Cardiac muscle cell (in vitro differentiated cells and primary cell): ENCODE results near the gene TMEM255B. TPM values are rescaled to one million over a fixed set of nuclear protein-coding genes. Genes with fewer than 3 reads are reported as not detected.
A peak's percentile ranks its signal among the peaks of the same experiment; 100 is the strongest.

ENCODE experiments used
- DNase-seq, 2 donors: peaks; one replicate each; pipeline versions ENCODE4 v3.0.0 to v3.0.0-alpha.2; 2010 to 2017; ENCODE audit warnings: low read depth in 1 of 2, low spot score in 1 of 2
- H3K27ac ChIP-seq: fragments of 200-600 bp; sonication (generic); 2 replicates; pipeline ENCODE4 v1.5.1; 2016
- H3K27me3 ChIP-seq: fragments of 200-600 bp; sonication (generic); 2 replicates; pipeline ENCODE4 v1.6.0; 2016; ENCODE audit warnings: control low read depth
- H3K36me3 ChIP-seq: fragments of 200-600 bp; sonication (generic); 2 replicates; pipeline ENCODE4 v1.5.1; 2016; ENCODE audit warnings: control low read depth
- H3K4me1 ChIP-seq: fragments of 200-600 bp; sonication (generic); 2 replicates; pipeline ENCODE4 v1.8.1; 2017; ENCODE audit warnings: low read depth, mild to moderate bottlenecking, mixed run types
- H3K4me3 ChIP-seq: fragments of 200-600 bp; sonication (generic); 2 replicates; pipeline ENCODE4 v1.5.1; 2016; ENCODE audit warnings: mild to moderate bottlenecking
- H3K9me3 ChIP-seq: fragments of 200-600 bp; sonication (generic); 2 replicates; pipeline ENCODE4 v1.5.1; 2017; ENCODE audit warnings: low read depth, mild to moderate bottlenecking, control low read depth
- CTCF ChIP-seq: IDR thresholded peaks from 2 replicates; pipeline ENCODE4 v1.5.1; 2012; ENCODE audit warnings: low read depth, mild to moderate bottlenecking, low read length
- polyA plus RNA-seq: library from polyadenylated mRNA; unstranded; fragments of >200 nt; fragmentation: Nextera tagmentation; extraction: Ambion mirVana; gene quantifications from 2 replicates; pipeline ENCODE4 v1.2.1, GENCODE V29; 2016
- total RNA-seq: library from RNA; depleted of rRNA; stranded (reverse); fragments of >200 nt; gene quantifications from 2 replicates; pipeline ENCODE4 v1.2.3, GENCODE V29; 2016

The TMEM255B gene
- total and polyA plus RNA-seq, 2 experiments from 2014 or later = 0.17 TPM; not detected in 1

GRCh38 chr13:113726961-113727411 lies 32.0 kb upstream of the TMEM255B start:
- TF ChIP-seq CTCF = peak; percentile 2

GRCh38 chr13:113728571-113729054 lies 30.4 kb upstream of the TMEM255B start:
- Histone ChIP-seq H3K4me3 (no peak overlapping the region), H3K27me3 (no peaks in the 10 kb centered on the region), H3K27ac (no peak overlapping the region), H3K9me3 (no peaks in the 10 kb centered on the region), H3K36me3 (no peaks in the 10 kb centered on the region), H3K4me1 (peaks cover 4% of the 10 kb centered on the region)
- DNase-seq = no peak
- TF ChIP-seq CTCF = no peak

More at GRCh38 chr13:113726961-113727411, 32.0 kb upstream of the TMEM255B start:
- no peaks in the 10 kb centered on the region for H3K9me3 ChIP-seq
- H3K36me3 ChIP-seq = no peaks in the 10 kb centered on the region
- H3K4me3 ChIP-seq = no peak overlapping the region
- H3K4me1 ChIP-seq = peaks cover 7% of the 10 kb centered on the region
- peak in 1 of 2 donors; percentile 27 for DNase-seq
- H3K27ac ChIP-seq = no peak overlapping the region
- H3K27me3 ChIP-seq = no peaks in the 10 kb centered on the region

GRCh38 chr13:113729187-113730019 lies 29.6 kb upstream of the TMEM255B start:
- Histone ChIP-seq H3K36me3 (no peaks in the 10 kb centered on the region), H3K27ac (no peak overlapping the region), H3K27me3 (no peaks in the 10 kb centered on the region), H3K9me3 (no peaks in the 10 kb centered on the region), H3K4me3 (no peak overlapping the region), H3K4me1 (peaks cover 2% of the 10 kb centered on the region)
- no peak for TF ChIP-seq CTCF
- no peak for DNase-seq

GRCh38 chr13:113730258-113730691 lies 28.8 kb upstream of the TMEM255B start:
- Histone ChIP-seq H3K4me3 (no peak overlapping the region), H3K4me1 (no peaks in the 10 kb centered on the region), H3K27me3 (no peaks in the 10 kb centered on the region), H3K27ac (no peak overlapping the region), H3K36me3 (no peaks in the 10 kb centered on the region), H3K9me3 (no peaks in the 10 kb centered on the region)
- TF ChIP-seq CTCF = no peak
- DNase-seq = no peak

GRCh38 chr13:113730831-113731191 lies 28.2 kb upstream of the TMEM255B start:
- Histone ChIP-seq H3K27ac (no peak overlapping the region), H3K36me3 (no peaks in the 10 kb centered on the region), H3K4me1 (no peaks in the 10 kb centered on the region), H3K9me3 (no peaks in the 10 kb centered on the region), H3K27me3 (no peaks in the 10 kb centered on the region), H3K4me3 (no peak overlapping the region)
- DNase-seq = no peak
- TF ChIP-seq CTCF = no peak
